HG03439 (cell line): ENCODE results near the gene NR1I2.

ENCODE experiments used
- ATAC-seq: cut with Tn5 transposase; IDR thresholded peaks from one replicate; pipeline ENCODE4 v1.9.1; 2021; ENCODE audit warnings: mild to moderate bottlenecking, moderate library complexity; ENCODE audit not compliant: unreplicated experiment

The NR1I2 gene

GRCh38 chr3:119781330-119782198, at the start of gene NR1I2:
TSS of gene NR1I2 (plus strand) at chr3:119782101.
- no peak for ATAC-seq

- ATAC-seq = no peak
Observed at GRCh38 chr3:119733812-119734211, 48.1 kb upstream of the NR1I2 start.

- no peak for ATAC-seq
Observed at GRCh38 chr3:119738741-119739140, 43.2 kb upstream of the NR1I2 start.

- ATAC-seq = no peak
Observed at GRCh38 chr3:119741657-119742590, 40.0 kb upstream of the NR1I2 start.

GRCh38 chr3:119743921-119744320, 38.0 kb upstream of the NR1I2 start:
- ATAC-seq = no peak

- no peak for ATAC-seq
Observed at GRCh38 chr3:119745942-119746341, 36.0 kb upstream of the NR1I2 start.

GRCh38 chr3:119746423-119746822, 35.5 kb upstream of the NR1I2 start:
- ATAC-seq = no peak

GRCh38 chr3:119747357-119747756, 34.5 kb upstream of the NR1I2 start:
- ATAC-seq = no peak

GRCh38 chr3:119748991-119749390, 32.9 kb upstream of the NR1I2 start:
- ATAC-seq = no peak

GRCh38 chr3:119751423-119751822, 30.5 kb upstream of the NR1I2 start:
- ATAC-seq = no peak

- peak; percentile 67 for ATAC-seq
Observed at GRCh38 chr3:119759962-119760361, 21.9 kb upstream of the NR1I2 start.

- ATAC-seq = no peak
Observed at GRCh38 chr3:119762876-119763275, 19.0 kb upstream of the NR1I2 start.

- ATAC-seq = no peak
Observed at GRCh38 chr3:119763466-119763865, 18.4 kb upstream of the NR1I2 start.

GRCh38 chr3:119765239-119765638, 16.7 kb upstream of the NR1I2 start:
- ATAC-seq = no peak

- ATAC-seq = no peak
Observed at GRCh38 chr3:119767936-119768601, 13.8 kb upstream of the NR1I2 start.

- ATAC-seq = no peak
Observed at GRCh38 chr3:119768668-119769393, 13.1 kb upstream of the NR1I2 start.

GRCh38 chr3:119769394-119770149, 12.3 kb upstream of the NR1I2 start:
- no peak for ATAC-seq

GRCh38 chr3:119774444-119774843, 7.5 kb upstream of the NR1I2 start:
- peak; percentile 61 for ATAC-seq

GRCh38 chr3:119776304-119776703, 5.6 kb upstream of the NR1I2 start:
- no peak for ATAC-seq

- ATAC-seq = no peak
Observed at GRCh38 chr3:119778176-119778575, 3.7 kb upstream of the NR1I2 start.
